ENCODE results near the gene MIX23.
A peak's percentile ranks its signal among the peaks of the same experiment; 100 is the strongest.

The MIX23 gene

DNA sequence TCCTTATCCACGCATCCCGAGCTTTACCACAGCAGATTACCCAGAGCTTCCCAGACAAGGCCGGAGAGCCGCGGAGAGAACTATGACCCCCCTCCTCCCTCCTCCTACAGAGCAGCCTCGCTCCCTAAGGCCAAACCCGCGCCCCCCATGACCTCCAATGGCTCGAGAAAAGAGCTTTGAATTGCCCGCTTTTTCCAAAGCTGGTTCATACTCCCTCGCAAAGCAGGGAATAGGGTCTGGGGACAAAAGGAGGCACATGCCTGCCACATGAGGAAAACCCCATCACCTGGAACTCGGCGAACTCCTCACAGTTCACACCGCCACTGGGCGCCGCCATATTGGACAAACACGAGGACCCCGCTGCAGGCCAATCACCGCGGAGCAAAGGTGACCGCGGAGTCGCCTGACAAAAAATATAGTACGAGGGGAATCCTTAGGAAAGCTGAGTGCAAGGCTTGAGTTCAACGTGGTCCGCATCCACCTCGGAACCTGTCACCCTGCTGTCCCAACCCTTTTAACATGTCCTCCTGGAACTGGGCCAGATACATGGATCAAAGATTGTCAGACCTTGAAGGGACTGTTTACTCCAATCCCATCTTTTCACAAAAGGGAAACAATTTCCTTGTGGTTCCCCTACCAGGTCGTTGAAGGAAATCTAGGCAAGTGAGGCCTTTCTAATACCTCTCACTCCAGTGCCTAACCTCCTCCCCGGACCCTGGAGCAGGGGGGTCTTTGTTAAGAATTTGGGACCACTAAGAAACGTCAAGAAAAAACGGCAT is at the start of gene MIX23:
MIX23 (minus strand) TSS at position 344 of the 779 bp plus-strand sequence; CDS start at position 337, 7 bp downstream.
- TF ChIP-seq, protein P1, sequence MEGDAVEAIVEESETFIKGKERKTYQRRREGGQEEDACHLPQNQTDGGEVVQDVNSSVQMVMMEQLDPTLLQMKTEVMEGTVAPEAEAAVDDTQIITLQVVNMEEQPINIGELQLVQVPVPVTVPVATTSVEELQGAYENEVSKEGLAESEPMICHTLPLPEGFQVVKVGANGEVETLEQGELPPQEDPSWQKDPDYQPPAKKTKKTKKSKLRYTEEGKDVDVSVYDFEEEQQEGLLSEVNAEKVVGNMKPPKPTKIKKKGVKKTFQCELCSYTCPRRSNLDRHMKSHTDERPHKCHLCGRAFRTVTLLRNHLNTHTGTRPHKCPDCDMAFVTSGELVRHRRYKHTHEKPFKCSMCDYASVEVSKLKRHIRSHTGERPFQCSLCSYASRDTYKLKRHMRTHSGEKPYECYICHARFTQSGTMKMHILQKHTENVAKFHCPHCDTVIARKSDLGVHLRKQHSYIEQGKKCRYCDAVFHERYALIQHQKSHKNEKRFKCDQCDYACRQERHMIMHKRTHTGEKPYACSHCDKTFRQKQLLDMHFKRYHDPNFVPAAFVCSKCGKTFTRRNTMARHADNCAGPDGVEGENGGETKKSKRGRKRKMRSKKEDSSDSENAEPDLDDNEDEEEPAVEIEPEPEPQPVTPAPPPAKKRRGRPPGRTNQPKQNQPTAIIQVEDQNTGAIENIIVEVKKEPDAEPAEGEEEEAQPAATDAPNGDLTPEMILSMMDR (conservative IDR thresholded peaks at IDR 0.05; ENCODE audit: low read depth, low read length) = no peak

DNA sequence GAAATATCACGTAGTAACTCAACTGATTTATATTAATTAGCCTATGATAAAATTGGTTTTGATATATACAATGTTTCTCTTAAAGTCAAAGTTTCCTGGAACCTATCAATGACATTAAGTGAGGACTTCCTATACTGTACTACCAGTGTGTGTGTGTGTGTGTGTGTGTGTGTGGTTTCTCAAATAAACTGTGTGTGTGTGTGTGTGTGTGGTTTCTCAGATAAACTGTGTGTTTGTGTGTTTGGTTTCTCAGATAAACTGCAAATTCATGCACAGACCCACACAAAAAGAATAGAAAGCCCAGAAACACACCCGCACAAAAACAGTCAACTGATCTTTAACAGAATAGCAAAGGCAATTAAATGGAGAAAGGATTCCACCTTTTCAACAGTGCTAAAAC is 47.3 kb upstream of the MIX23 start:
- no peak overlapping the region for H3K4me3 ChIP-seq (ENCODE audit: low read length)
- TF ChIP-seq, protein P1 (conservative IDR thresholded peaks at IDR 0.05; ENCODE audit: low read depth, low read length) = no peak
- DNase-seq (ENCODE audit: low read depth) = no peak

More for the DNA sequence above, at the start of gene MIX23:
- peak; percentile 47 for DNase-seq (ENCODE audit: low read depth)
- H3K4me3 ChIP-seq (ENCODE audit: low read length) = peak within 1 kb of the TSS; percentile 99

DNA sequence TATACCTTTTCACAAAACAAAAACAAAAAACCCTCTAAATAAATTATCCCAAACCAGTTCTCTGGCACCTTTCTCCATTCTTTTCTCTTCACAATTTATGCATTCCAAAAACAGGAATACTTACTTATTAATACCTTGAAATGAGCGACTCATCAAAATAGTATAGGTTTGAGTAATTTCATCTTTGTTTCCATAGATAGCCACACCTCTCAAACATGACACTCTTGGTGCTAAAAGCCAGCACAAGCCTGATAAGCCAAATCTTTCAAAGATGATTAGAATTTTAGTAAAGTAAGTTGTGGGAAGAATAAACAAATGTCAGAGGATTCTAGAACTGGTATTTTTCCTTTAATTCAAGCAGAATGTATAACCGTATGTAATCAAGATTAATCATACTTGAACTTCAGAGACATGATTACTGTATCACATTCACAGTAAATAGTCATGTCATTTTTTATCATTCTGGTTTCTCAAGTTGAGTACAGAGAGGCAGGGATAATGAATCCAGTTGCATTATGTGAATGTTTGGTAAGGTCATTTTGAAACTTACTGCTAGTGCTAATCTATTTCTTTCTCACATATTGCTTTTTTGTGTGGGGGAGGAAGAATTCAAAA is 44.9 kb upstream of the MIX23 start:
- TF ChIP-seq, protein P1 (conservative IDR thresholded peaks at IDR 0.05; ENCODE audit: low read depth, low read length) = no peak
- no peak overlapping the region for H3K4me3 ChIP-seq (ENCODE audit: low read length)
- DNase-seq (ENCODE audit: low read depth) = no peak

DNA sequence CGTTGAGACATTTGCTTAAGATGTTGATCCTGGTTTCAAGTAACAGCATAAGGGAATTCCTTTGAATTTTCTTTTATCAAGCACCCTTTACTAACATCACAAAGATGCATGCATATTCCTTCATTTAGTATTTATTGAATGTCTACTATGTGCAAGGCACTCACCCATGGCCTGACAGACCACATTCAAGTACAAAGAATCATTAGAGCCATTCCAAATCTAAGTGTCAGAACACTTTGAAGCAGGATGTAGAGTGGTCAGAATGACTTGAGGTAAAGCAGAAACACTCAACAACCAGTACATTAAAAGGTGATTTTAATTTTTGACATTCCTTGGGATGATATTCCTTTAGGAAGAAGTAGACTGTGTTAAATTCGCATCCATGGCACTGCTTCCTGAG is 38.8 kb upstream of the MIX23 start:
- H3K4me3 ChIP-seq (ENCODE audit: low read length) = no peak overlapping the region
- TF ChIP-seq, protein P1 (conservative IDR thresholded peaks at IDR 0.05; ENCODE audit: low read depth, low read length) = no peak
- DNase-seq (ENCODE audit: low read depth) = no peak

DNA sequence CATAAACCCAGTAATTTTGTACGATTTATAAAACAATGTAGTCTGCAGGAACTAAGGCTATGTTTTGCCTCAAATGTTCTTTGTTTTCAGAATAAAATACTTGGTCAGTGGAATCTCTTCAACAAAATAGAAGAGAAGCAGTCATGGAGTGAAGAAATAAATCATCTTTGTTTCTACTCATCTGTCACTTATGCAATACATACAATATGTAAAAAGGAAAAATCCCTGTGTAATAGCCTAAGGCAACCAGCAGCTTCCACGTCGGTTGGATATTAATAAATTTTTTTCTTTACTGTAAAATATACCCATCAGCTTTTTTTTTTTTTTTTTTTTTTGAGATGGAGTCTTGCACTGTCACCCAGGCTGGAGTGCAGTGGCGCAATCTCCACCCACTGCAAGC is 38.1 kb upstream of the MIX23 start:
- TF ChIP-seq, protein P1 (conservative IDR thresholded peaks at IDR 0.05; ENCODE audit: low read depth, low read length) = no peak
- no peak for DNase-seq (ENCODE audit: low read depth)
- no peak overlapping the region for H3K4me3 ChIP-seq (ENCODE audit: low read length)

DNA sequence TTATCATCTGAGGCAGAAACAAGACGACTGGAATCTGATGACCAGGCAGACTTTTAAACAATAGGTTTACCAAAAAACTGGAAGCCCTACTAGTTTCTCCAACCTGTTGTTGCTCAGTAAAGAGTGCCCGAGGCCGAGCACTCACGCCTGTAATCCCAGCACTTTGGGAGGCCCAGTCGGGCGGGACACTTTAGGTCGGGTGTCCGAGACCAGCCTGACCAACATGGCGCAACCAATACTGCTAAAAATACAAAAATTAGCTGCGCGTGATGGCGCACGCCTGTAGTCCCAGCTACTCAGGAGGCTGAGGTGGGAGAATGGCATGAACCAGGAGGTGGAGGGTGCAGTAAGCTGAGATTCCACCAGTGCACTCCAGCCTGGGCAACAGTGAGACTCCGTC is 33.9 kb upstream of the MIX23 start:
- DNase-seq (ENCODE audit: low read depth) = no peak
- H3K4me3 ChIP-seq (ENCODE audit: low read length) = peak overlapping the region; percentile 80
- TF ChIP-seq, protein P1 (conservative IDR thresholded peaks at IDR 0.05; ENCODE audit: low read depth, low read length) = no peak

Data from retinal pigment epithelial cell (primary cell).